HL-60 (cell line): ENCODE results near the gene CBX5.

ENCODE experiments used
- TF ChIP-seq, protein P1 (sequence below): IDR thresholded peaks from one replicate; pipeline ENCODE4 v1.5.1; 2011; ENCODE audit warnings: low read length, control low read depth, inconsistent platforms; ENCODE audit not compliant: insufficient read depth
- TF ChIP-seq, protein P2 (sequence below): IDR thresholded peaks from 2 replicates; pipeline ENCODE4 v1.6.1; 2012; ENCODE audit warnings: low read depth; ENCODE audit not compliant: insufficient replicate concordance

DNA sequence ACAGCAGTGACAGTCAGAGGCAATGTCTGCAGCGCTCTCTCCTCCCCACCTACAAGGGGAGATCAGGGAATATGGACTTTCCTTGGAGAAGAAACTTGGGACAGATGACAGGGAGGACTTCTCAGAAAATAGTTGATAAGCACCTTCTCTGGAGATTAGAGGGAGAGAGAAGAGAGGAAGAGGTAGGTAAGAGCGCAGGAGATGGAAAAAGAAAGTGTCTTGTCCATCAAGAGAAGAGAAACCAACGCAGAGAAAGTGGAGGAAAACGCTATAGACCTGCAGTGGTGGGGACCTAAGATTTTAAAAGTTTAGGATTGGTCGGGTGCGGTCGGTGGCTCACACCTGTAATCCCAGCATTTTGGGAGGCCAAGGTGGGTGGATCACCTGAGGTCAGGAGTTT is 75.6 kb downstream of the CBX5 start:
- TF ChIP-seq, protein P1, sequence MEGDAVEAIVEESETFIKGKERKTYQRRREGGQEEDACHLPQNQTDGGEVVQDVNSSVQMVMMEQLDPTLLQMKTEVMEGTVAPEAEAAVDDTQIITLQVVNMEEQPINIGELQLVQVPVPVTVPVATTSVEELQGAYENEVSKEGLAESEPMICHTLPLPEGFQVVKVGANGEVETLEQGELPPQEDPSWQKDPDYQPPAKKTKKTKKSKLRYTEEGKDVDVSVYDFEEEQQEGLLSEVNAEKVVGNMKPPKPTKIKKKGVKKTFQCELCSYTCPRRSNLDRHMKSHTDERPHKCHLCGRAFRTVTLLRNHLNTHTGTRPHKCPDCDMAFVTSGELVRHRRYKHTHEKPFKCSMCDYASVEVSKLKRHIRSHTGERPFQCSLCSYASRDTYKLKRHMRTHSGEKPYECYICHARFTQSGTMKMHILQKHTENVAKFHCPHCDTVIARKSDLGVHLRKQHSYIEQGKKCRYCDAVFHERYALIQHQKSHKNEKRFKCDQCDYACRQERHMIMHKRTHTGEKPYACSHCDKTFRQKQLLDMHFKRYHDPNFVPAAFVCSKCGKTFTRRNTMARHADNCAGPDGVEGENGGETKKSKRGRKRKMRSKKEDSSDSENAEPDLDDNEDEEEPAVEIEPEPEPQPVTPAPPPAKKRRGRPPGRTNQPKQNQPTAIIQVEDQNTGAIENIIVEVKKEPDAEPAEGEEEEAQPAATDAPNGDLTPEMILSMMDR, result no peak
- TF ChIP-seq, protein P2, sequence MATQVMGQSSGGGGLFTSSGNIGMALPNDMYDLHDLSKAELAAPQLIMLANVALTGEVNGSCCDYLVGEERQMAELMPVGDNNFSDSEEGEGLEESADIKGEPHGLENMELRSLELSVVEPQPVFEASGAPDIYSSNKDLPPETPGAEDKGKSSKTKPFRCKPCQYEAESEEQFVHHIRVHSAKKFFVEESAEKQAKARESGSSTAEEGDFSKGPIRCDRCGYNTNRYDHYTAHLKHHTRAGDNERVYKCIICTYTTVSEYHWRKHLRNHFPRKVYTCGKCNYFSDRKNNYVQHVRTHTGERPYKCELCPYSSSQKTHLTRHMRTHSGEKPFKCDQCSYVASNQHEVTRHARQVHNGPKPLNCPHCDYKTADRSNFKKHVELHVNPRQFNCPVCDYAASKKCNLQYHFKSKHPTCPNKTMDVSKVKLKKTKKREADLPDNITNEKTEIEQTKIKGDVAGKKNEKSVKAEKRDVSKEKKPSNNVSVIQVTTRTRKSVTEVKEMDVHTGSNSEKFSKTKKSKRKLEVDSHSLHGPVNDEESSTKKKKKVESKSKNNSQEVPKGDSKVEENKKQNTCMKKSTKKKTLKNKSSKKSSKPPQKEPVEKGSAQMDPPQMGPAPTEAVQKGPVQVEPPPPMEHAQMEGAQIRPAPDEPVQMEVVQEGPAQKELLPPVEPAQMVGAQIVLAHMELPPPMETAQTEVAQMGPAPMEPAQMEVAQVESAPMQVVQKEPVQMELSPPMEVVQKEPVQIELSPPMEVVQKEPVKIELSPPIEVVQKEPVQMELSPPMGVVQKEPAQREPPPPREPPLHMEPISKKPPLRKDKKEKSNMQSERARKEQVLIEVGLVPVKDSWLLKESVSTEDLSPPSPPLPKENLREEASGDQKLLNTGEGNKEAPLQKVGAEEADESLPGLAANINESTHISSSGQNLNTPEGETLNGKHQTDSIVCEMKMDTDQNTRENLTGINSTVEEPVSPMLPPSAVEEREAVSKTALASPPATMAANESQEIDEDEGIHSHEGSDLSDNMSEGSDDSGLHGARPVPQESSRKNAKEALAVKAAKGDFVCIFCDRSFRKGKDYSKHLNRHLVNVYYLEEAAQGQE, result no peak
